ENCODE results near the gene ERC2. TPM values are rescaled to one million over a fixed set of nuclear protein-coding genes. Genes with fewer than 3 reads are reported as not detected.
"Not testable (repeated sequence)": the region's sequence is repeated elsewhere in the genome, so short reads cannot be mapped to it uniquely, and the experiment has no call there.

The ERC2 gene
- total RNA-seq, 1 donor from 2014 or later: 3.4 TPM

DNA sequence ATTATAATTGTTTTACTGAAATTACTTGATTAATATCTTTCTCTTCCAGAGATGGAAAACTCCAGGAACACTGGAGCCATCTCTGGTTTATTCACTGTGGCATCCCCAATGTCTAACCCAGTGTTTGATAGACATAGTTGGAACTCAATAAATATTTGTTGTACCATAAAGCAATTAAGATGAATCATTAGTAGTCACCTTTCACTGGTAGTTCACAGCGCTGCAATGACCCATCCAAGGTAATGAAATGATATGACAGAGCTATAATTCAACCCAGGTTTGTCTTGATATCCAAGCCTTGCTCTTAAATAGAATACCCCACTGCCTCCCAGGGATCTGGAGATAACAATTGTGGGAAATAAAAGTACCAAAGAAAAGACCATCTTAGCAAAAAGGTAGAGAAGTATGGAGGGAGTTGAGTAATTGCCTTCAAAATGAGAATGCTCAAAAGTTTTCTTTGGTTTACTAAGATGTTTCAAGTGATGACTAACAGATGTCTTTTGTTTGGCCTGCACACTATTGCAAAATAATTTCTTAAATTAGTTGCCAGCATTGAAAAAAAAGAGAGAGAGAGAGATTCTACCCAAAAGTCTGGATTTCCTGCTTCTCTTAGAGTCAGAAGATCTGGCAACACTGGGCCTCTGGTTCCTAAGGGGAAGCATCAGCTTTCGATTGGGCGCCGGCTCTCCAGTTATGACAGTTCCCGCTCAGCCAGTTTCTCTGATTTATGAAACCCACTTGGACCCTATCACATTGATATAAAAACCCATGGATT is 348.5 kb downstream of the ERC2 start:
- peak; percentile 13 for DNase-seq

DNA sequence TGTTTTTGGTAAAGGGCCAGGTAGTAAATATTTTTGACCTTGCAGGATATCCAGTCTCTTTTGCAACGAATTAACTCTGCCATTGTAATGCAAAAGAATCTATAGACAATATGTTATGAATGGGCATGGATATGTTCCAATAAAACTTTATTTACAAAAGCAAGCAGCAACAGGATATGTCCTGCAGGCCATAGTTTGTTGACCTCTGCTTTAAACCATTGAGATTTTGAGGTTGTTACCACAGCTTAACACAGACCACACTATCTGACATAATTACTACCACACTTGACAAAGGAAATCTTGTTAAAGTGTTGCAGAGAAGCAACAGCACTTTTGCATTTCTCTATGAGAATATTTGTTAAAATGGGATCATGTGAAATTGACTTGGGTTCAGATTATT is 349.3 kb downstream of the ERC2 start:
- DNase-seq: no peak

DNA sequence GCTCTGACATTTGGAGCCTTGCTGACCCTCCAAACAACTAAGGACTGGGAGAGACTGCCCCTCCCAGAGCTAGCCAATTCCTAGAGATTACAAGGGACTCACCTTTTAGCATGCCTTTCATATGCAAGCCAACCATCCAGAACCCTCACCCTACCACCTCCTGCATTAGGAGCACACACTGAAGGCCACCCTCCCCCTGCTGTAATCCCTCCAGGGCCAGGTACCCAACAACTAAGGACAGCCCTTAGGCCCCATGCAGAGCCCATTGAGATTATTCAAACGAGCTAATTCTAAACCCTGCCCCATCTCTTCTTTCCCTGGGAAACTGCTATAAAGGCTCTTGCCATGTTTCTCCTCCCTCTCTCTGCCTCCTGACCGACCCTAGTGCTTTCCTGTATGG is 352.6 kb downstream of the ERC2 start:
- DNase-seq: no peak

DNA sequence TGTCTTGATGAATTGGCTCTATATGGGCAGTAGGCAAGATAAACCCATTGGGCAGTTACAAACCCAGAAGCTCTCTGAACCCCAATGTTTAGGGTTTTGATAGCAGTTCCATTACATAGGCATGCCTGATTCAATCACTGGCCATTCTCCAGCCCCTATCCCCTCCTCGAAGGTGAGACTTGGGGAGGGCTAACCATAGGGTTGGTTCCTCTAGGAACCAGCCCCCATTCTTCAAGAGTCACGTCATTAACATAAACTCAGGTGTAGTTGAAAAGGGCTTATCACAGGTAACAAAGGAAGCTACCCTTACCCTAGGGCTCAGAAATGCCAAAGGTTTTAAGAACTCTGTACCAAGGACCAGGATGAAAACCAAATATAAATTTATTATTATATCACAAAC is 353.1 kb downstream of the ERC2 start:
- DNase-seq: no peak

DNA sequence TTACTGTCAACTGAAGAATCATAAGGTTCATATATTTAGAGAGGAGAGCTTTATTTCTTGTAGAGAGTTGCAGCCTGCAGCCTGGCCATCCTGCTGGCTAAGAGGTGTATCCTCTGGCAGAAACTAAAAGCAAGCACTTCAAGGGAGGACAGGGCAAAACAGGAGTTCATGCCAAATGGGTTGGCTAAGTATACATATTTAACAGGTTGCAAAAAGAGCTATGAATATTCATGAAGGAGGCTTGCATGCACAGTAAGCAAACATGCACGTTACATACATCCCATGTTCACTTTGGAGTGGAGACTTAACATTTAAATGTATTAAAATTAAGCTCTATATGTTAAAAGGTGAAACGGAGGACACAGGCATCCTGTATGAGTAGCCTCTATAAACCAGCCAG is 354.4 kb downstream of the ERC2 start:
- no peak for DNase-seq

DNA sequence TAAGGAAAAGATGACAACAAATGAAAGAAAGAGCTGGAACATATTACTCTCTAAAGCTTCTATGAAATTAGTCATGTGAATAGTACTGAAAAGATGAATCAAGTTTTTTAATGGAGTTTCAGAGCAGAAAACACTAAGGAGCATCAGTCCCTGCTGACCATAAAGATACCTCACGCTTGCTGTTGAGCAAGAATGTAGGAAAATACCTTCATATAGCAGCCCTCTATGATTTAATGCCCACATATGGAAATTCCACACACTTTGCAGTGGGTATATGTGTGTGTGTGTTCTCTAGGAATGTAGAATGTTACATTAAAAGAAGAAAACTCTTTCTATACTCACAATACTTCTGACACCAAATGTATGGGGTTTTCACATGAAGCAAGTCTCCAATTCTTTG is 355.0 kb downstream of the ERC2 start:
- no peak for DNase-seq

DNA sequence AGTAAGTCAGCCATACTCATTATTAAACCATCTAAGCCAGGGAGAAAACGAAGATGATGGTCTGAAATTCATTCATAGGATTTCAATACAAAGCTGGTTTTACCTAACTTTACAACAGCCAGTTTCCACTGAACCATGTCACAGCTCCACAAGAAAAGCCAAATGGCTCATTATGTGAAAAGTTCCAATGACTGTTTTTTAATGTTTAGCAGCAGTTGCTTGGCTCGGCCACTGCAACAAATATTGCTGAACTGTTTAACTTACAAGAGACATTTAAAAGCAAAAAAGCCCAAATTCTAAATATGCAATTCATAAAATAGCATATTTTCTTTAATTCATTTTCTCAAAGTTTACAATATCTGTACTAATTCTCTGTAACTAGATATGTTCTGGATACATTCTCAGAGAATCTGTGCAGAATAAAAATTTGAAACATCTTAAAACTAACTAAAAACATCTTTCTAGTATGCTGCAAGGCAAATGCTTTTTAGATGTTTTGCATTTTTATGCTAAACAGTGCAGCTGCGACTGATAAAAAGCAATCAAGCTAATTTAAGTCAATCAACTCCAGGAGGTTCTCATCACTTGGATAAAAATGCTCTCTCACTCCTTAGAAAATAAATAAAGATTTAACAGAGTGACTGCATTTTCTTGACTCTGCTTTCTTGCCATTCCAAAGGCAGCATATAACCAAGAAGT is 356.5 kb downstream of the ERC2 start:
- peak; percentile 42 for DNase-seq

DNA sequence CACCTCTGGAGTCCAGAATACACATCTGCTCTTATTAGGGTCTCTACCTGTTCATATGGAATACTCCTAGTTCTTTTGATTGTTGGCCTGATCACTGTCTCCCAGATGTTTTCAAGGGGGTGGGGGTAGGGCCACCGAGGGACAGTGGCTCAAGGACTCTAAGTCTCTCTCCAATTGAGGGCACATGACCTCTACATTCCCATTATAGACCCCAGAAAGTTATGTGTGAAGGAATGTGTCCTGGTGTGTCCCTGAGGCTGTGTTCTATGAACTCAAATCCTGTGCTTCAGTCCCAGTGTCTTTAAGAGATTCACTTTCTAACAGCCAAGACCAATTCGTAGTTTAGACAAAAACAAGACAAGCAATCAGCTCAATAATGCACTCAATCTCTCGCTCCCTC is 357.4 kb downstream of the ERC2 start:
- no peak for DNase-seq

DNA sequence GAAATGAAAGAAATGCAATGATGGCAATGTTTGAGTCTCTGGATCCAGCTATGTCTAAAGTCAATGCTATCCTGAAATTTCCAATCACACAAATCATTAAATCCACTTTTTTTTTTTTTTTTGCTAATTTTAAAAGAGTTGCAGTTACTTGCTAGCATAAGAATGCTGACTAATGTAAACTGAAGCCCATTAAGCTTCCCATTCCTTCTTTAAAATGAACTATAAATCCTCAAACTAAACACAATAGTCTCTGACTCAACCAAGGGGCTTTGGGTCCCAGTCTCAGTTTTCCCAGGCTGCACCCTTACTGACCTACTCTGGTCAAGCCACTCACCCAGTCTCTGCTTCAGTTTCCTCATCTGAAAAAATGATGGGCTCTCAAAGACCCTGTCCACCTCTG is 361.1 kb downstream of the ERC2 start:
- no peak for DNase-seq

DNA sequence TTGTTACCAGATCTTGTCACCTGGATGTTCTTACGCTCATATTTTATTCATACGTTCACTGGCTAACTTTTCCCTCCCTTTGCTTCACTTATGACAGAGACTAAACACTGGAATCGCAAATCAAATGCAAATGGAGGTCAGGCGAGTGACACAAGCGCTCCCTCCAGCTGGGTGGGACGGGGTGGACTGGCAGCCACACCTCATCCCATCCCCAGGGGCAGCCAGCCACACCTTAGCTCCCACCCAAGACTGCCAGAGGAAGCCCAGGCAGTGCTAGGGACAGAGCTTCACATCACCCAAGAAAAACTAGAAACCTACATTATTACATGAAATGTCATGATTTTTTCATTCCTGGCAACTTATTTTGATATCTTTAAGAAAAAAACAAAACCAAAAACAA is 366.2 kb downstream of the ERC2 start:
- DNase-seq: no peak

DNA sequence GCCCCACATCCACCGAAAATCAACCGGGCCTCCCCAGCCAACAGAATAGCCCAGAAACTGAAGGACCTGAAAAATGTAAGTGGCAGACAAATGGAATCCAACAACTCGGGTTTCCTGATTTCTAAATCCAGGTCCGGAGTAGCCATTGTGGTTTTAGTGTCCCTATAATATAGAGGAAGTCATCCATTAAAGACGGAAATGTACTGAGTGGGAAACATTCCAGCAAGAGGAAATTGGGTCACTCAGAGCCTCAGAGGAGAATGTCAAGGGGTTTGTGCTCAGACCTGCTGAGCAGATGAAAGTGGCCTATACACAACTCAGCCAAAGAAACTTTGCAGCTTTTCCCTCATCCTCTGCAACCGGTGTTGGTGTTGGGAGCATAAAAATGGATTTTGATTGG is 366.7 kb downstream of the ERC2 start:
- DNase-seq: no peak

DNA sequence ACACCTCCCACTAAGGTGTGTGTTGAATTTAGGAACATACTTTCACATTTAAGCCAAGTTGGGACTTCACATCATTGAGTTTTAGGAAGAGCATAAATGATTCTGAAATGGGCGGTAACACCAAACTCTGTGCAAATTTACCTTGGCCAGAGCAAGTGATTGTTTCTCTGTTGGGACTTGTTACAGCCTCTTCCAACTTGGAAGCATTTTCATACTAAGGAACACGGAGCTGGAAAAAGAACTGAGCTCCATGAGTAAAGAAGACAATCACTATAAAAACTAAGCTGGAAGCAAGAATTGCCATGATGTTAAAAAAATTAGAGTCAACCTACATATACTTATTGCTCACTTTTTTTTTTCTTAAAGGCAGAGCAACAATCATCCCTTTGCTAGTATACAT is 371.3 kb downstream of the ERC2 start:
- peak; percentile 62 for DNase-seq

DNA sequence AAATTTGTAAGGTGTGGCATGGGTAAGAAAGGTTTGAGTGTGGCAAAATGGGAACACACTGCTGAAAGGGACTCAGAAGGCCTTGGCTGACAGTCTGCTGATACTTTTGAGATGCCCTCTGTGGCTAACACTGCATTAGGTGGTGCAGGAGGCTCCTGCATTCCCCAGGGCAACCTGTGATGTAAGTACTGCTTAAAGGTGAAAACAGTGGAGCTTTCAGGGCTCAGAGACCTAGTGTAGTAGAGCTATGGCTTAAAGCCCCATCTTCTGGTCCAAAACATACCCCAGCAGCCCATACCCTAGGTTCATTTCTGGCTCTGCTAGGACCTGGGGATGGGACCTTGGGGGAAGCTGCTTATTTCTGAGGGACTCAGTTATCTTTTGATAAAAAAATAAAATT is 374.1 kb downstream of the ERC2 start:
- no peak for DNase-seq

DNA sequence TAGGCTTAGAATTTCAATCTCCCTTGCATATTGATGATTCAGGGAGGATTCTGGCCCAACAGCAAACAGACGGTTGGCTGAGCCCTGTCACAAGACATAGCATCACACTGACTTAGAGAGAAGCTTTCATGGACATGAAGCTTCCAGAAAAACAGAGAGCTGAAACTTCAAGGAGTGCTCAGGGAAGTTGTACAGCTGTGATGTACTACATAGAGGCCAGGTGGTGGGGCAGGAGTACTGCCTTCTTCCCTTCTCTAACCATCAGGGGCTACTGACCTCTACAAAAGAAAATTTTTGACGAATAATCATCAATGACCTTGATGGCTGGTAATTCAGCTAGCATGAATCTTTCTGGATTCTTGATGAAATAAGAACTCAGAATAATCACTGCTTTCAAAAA is 378.5 kb downstream of the ERC2 start:
- DNase-seq: no peak

DNA sequence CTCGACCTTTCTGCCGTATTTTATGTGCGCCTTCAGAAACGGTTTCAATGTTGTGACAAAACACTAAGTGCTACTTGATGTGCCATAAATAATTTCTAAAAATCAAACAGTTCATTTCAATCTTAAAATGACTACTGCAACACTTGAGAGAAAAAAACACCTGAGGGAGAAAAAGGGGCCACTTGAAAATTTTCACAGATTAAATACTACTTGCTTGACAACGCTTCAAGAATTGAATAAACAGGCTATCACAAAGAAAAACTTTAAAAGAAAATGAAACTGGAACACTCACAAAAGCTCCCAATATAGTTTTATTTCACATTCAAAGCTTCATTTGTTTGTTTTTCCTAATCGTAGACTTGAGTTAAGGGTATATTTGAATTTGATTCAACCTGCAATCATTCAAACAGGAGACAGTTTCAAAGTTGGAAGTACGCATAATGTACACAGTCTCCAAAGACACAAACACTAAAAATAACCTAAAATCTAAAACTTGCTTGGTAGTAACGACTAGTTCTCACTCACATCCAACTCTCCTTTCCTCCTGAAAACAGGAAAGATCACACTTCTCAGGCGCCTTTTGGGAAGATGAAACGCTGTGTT is 380.7 kb downstream of the ERC2 start:
- DNase-seq: peak; percentile 39

DNA sequence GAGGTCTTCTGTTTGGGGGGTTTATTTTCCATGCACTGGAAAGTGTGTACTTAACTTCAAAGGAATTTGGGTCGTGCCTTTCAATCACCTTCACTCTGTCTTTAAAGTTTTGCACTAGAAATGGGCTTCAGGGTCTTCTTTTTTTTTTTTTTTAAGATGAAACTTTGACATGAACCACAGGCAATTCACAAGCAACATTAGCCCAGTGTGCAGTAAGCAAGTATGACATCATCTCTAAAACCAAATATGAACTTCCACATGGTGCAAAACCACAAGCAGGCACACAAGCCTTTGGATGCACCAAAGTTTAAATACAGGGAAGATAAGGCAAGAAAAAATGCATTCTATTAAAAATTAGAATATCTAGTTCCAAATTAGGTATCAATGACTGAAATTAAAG is 381.9 kb downstream of the ERC2 start:
- DNase-seq: no peak

DNA sequence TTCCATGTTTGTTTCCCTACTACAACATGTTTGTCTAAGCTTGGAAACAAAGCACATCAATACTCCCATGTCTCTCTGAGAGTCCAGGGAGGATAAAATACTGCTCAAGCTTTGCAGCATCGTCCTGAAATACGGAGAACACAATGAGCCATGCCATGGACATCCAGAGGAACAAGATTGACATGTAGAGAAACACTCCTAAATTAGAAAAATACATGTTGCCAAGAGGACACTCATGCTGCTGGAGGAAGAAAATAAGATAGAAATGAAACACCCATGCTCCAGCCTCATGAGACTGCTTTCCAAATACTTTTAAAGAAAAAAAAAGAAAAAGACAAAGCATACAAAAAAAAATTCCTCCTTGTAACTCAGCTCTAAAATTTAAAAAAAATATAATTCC is 387.0 kb downstream of the ERC2 start:
- DNase-seq: peak; percentile 19

DNA sequence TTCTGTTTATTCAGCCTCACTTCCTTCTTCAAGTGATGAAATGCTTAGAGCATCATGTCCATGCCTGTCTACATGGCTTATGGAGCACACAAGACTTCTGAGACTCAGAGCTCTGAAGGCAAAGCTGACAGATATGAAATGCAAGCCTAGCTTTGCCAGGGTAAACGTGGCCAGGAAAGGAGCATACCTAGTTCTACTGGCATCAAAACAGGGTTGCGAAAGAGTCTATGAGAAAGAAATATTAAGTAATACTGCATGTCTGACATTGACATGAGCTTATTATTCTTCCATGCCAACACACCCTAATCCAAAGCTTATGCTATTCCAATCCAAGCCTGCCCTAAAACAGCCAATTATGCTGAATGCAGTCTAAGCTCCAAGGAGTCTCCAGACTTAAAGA is 391.5 kb downstream of the ERC2 start:
- DNase-seq: peak; percentile 61

DNA sequence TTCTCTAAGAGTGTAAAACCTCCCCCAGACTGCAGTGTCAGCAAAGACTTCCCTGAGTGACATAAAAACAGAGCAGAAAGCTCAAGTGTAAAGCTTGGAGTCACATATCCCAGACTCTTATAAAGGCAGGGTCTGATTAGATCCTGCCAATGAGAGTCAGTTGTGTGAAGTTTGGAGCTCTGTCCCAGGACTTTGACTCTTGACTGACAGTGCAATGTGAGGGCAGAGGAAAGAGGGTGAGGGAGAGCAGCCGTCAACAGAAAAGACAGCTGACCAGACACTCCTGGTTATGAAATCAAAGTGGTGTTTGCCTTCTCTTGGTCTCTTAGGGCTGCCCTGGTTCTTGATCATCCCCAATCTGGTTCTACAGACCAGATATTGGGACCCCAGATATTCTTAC is 393.2 kb downstream of the ERC2 start:
- peak; percentile 44 for DNase-seq

DNA sequence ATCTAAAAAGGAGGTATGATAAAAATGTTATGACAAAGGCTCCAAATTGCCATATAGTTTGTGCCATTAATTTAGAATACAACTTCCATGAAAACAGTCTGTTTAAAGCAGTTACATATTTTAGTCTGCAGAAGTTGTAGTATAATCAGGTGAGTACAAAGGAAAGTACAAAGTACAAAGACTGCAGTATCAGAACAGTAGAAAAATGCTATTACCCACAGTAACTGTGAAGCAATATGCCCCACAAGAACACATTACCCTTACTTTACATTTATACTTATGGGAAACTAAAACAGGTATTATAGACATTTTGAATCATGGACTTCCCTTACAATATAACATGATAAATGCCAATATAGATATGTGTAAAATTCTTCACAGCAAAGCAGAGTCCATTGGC is 398.5 kb downstream of the ERC2 start:
- DNase-seq: no peak

DNA sequence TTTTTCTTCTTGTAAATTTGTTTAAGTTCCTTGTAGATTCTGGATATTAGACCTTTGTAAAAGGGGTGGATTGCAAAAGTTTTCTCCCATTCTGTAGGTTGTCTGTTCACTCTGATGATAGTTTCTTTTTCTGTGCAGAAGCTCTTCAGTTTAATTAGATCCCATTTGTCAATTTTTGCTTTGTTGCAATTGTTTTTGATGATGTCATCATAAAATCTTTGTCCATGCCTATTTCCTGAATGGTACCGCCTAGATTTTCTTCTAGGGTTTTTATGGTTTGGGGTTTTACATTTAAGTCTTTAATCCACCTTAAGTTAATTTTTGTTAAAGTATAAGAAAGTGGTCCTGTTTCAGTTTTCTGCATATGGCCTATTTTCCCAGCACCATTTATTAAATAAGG is 401.9 kb downstream of the ERC2 start:
- DNase-seq: not testable (repeated sequence)

DNA sequence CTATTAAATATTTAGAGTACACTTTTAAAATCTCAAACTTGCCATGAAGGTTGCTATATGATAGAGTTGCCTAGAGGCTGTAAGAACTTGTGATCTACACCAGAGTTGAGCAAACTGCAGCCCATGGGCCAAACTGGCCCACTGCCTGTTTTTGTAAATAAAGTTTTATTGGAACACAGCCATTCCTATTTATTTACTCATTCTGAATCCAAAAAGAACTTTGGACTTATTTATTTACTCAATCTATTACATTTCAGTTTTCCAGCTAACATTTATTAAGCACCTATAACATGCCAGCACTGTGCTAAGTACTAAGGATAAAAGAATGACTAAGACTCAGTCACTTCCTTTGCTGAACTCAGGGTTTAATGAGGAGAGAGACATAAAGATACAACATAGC is 403.6 kb downstream of the ERC2 start:
- DNase-seq: no peak

DNA sequence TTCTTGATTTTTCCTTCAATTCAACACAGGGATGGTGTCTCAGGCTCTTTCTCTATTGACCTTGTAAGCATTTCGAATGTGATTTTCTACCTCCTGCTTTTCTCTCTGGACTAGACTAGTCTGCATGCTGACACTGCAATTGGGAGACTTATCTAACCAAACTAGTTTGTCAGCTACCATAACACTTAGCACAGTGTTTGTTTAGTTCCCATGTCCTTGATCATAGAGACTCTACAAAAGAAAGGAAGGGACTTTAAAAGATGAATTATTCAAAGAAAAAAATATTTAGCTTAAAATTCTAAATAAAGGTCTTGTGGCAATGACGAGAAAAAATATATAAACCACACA is 407.0 kb downstream of the ERC2 start:
- no peak for DNase-seq
